ENCODE data around the gene COBL.

Gene COBL

GRCh38 chr7:51303142-51303525, 13.5 kb downstream of the COBL start:
- no peak for DNase-seq (ENCODE audit: low read depth)

DNA sequence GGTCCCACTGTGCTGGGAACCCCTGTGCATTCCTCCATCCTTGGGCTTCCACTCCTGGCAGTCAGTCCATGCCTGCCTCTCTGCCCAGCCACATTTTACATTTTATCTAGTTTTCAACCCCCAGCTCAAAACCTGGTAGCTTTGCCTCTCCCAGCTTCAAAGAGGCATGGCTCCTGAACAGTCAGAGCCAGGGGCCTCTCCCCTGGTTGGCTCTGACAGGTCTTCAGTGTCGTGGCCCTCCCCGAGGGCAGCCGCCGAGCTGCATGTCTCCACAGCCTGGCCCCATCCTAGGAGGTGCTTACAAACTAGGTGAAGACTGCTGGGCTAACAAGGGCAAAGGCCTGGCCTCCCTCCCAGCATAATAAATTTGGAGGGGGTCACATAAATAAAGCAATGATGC, 14.8 kb downstream of the COBL start:
- no peak for DNase-seq (ENCODE audit: low read depth)

DNA sequence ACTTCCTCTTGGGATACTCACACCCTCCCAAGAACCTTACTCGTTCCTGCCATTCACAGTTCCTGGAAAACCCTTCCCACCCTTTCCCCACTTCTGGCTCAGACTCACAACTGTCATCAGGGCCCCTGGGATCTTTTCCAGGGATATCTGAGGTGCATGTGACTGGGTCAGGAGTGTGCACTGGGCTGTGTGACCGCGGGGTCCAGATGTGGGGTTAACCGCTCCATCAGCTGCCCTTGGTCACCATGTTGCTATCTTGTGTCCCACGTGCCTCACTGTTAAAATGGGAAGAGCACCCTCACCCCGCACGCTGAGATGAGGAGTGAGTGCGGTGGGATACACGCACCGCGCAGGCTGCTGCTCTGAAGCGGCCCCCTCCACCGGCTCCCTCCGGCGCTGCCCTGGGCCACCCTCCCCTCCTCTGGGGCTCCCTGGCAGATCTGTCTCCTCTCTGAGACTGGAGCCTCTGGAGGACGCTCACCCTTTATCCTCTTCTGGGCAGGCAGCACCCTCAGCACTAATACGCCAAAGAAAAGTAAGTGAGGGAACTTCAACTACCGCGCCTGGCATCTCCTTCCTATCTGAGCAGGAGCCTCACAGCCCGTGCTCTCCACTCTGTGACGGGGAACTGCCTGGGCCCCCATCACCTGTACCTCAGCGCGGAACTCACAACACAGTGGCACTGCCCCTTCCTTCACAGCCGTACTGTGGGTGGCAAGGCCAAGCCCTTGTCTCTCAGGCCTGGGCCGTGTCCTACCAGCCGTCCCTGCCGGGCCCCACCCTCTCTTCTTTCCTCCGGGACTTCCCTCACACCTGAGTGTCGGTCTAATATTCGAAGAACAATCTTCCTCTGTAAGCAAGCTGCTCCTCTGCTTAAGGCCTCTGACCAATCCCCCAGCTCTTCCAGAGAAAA, 15.6 kb downstream of the COBL start:
- no peak for DNase-seq (ENCODE audit: low read depth)

GRCh38 chr7:51299391-51300133, 17.0 kb downstream of the COBL start:
- DNase-seq (ENCODE audit: low read depth): no peak

GRCh38 chr7:51298912-51299311, 17.7 kb downstream of the COBL start:
- no peak for DNase-seq (ENCODE audit: low read depth)

GRCh38 chr7:51297986-51298385, 18.6 kb downstream of the COBL start:
- DNase-seq (ENCODE audit: low read depth): no peak

DNA sequence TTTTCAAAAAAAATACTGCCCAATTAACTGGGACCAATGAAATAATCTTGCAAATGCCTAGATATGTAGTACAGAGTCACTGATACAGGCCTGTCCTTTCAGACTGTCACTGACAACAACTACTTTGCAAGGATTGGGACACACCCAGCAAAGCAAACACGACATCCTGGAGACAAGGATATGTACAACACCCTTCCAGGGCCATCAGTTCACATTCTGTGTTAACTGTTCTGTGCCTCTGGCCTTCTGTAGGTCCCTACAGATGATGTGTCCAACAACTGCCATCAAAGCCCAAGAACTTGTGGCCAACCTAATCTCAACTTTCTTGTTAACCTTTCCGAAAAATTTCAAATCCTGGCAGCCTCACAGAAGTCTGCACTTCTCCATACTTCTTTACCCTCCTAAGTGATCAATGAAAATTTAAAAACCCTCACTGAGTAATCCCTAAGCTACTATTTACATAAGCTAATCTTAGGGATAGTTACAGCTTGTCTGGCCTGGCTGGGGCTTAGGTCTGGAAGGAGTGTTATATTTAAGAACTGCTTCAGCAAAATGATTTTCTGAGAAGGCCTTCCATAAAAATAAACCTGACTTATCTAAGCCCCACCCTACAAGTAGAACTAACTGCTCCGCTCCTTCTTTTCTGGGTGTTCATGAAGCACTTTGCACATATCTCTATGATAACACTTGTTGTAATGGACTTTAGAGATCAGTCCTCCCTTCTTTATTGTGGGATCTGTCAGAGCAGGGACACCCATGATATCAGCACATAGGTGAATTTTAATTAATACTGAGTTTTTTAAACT, 21.0 kb downstream of the COBL start:
- DNase-seq (ENCODE audit: low read depth): no peak

- DNase-seq (ENCODE audit: low read depth): no peak
Measured at GRCh38 chr7:51292596-51292995, 24.0 kb downstream of the COBL start.

DNA sequence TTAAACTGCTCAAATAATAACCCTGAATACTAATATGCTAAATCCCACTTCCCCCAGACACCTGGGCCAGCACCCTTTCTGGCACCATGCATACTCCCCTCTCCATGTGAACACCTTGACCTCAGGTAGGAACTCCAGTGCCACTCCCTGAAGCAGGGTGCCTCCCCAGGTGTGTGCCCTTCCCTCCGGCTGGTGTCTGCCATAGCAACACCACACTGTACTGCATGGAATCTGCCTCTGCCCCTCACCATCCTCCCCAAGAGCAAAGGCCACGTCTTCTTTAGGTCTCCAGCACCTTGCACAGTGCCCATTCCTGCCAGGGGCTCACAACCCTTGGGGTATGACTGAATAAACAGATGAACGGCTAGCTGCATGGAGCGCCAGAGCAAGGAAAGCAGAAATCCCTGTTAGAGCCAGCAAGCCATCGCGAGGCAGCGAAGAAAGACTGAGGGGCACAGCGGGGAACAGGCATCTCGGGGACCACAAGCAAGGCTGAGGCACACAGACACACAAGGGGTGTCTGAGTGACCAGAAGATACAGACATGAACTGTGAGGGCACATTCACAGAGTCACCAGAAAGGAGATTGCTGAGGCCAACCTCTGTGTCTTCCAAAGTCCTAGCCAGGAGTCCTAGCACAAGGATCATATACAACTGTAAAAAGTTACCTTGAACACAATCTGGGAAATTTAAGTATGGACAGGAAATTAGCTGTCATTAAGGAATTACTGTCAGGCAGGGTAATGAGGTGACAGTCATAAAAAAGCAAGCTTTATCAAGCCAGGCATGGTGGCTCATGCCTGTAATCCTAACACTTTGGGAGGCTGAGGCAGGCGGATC, 25.7 kb downstream of the COBL start:
- DNase-seq (ENCODE audit: low read depth): no peak

- DNase-seq (ENCODE audit: low read depth): no peak
Measured at GRCh38 chr7:51290304-51290637, 26.3 kb downstream of the COBL start.

DNA sequence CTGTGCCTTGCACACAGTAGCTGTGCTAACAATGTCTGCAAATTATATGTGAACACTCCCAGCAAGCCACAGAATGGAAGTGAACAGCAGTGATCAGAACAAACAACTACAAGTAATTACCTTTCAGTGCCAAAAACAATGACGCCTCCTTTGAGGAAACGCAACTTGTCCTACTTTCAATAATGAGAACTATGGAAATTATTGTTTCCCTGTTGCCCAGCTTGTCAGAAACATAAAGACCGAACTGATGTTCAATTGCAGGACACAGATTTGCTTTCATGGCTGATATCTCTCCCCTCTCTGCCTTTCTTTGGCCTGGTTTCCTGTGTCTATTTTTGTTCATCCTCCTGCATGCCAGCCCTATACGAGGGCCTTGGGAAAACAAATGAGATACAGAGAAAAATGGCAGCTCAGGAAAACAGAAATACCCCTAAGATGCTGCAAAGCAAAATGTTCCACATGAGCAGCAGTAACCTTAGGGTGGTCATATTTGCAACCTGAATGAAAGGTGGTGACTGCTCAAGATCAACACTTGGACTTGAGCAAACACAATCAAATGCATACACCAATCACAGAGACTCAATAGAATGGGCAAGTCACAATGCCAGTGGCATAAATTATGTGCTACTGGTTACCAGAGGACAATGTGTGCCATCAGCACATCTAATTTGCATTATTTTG, 26.8 kb downstream of the COBL start:
- DNase-seq (ENCODE audit: low read depth): no peak

DNA sequence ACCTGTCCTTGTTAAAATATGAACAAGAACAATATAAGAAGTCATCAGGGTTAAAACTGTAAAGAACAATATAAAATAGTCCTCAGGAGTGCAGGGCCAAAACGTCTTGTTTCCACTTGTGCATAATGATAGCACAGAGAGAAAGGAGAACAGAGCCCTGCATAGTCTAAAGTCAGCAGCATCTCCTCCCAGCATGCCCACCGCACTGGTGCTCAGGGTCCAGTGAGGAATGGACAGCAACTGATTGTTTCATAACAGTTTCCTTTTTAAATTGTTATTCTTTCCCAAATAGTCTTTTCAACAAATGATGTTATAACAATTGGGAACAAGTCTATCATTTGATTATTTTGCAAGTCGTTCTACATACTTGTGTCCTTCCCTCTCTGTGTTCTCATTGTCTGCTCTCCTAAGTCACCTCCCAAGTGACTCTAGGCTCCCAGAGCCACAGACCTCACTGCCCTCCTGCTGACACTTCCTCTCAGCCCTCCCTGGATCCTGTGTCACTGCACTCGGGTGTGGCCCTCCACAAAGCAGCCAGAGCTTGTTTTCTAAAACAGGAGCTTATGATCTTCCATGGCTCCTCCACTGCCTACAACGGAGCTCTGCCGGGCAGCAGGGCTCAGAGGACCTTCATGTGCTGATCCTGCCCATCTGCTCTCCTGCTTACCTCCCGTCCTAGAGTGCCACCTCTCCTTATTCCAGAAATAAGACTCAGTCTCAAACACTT, 27.6 kb downstream of the COBL start:
- no peak for DNase-seq (ENCODE audit: low read depth)

DNA sequence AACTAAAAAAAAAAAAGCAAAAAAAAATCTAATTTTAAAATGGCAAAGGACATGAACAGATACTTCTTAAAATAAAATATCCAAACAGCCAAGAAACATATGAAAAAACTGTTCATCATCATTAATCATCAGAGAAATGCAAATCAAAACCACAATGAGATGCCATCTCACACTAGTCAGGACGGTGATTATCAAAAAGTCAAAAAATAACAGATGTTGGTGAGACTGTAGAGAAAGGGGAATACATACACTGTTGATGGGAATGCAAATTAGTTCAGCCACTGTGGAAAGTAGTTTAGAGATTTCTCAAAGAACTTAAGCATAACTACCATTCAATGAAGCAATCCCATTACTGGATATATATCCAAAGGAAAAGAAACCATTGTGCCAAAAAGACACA, 30.2 kb downstream of the COBL start:
- no peak for DNase-seq (ENCODE audit: low read depth)

DNA sequence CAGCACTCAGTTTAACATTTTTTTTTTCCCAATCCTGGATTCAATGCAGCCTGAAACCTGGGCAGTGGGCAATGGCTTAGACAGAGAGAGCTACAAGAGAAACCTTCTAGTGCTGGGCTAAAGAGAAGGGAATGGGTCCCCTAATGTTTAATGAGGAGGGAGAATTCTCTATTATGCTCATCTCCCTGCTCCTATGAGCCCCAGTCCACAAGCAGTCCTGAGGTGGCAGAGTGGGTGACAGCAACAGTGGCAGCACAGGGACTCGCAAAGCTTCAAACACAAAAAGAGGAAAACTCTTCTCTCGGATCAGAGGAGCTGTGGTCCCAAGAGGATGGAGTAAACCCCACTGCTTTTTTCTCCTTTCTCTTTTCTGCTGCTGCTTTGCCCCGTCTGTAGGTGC, 36.5 kb downstream of the COBL start:
- no peak for DNase-seq (ENCODE audit: low read depth)

- no peak for DNase-seq (ENCODE audit: low read depth)
Measured at GRCh38 chr7:51279391-51280023, 37.1 kb downstream of the COBL start.

- no peak for DNase-seq (ENCODE audit: low read depth)
Measured at GRCh38 chr7:51278797-51279196, 37.8 kb downstream of the COBL start.

DNA sequence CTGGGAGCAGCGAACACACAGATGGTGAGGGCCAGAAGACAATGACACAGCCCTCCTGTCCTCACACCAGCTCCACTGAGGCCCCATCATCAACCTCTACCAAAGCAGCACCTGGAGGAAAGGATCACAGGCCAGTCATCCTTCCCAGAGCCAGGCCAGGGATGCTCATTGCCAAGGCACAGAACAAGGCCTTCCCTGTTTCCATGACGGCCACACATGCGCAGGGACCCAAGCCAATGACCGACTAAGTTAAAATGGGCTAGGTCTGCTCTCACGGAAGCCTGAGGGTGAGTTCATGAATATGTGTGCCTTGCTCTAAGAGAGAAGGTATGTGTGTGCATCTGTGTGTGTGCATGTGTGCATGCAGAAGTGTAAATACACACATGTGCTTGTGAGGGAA, 39.6 kb downstream of the COBL start:
- DNase-seq (ENCODE audit: low read depth): no peak

DNA sequence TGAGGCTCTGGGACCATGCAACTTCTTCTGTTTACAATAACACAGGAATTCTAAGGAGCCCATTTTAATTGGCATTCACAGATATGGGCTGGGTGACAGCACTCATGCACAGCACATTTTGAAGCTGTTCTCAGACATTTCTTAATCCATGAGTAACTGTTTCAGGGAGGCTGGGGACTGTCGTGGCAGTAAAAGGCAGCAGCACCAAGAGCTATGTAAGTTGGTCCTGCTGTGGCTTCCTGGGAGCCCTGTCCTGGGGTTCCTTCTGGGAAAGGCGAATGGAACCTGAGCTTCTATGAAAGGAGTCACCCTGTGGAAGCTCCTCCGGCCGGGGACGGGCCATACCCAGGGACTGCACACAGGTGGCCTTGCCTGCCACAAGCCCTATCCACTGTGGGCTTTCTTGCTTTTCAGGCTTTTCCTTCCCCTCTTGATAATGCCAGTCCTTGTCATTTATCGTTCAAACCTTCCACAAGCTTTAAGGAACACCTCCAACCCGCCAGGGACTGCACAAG, 40.5 kb downstream of the COBL start:
- DNase-seq (ENCODE audit: low read depth): no peak

DNA sequence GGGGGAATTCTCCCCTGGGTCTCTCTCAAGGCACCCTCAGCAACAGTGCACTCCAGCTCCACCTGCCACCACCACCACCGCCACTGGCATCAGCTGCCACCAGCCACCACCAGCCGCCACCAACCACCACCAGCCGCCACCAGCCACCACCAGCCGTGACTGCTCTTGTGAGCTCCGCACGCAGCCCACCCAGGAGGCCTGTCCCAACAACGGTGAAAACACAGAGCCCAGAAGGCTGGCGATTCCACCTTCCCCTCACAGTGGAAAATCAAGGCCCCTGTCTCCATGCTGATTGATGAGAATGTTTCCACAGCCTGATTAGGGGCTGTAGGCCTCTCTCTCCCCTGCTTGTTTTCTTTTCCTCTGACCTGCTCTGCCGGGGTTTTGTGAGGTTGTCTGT, 41.1 kb downstream of the COBL start:
- DNase-seq (ENCODE audit: low read depth): no peak

- no peak for DNase-seq (ENCODE audit: low read depth)
Measured at GRCh38 chr7:51274955-51275354, 41.7 kb downstream of the COBL start.

Measured in fibroblast of the conjunctiva (primary cell).